HL-60/S4 treated with phorbol 12-myristate 13-acetate at 8.2 ng/mL for 4 days and 3 days (cell line): ENCODE data around the gene ABHD16A.

Experiments used
- in situ Hi-C: fragments of 300-500 bp; cut with MboI; formaldehyde crosslinking; loops from 2 replicates; pipeline ENCODE4 v1.15.0; 2022; ENCODE audit warnings: low sequenced_read_pairs

Gene ABHD16A

DNA sequence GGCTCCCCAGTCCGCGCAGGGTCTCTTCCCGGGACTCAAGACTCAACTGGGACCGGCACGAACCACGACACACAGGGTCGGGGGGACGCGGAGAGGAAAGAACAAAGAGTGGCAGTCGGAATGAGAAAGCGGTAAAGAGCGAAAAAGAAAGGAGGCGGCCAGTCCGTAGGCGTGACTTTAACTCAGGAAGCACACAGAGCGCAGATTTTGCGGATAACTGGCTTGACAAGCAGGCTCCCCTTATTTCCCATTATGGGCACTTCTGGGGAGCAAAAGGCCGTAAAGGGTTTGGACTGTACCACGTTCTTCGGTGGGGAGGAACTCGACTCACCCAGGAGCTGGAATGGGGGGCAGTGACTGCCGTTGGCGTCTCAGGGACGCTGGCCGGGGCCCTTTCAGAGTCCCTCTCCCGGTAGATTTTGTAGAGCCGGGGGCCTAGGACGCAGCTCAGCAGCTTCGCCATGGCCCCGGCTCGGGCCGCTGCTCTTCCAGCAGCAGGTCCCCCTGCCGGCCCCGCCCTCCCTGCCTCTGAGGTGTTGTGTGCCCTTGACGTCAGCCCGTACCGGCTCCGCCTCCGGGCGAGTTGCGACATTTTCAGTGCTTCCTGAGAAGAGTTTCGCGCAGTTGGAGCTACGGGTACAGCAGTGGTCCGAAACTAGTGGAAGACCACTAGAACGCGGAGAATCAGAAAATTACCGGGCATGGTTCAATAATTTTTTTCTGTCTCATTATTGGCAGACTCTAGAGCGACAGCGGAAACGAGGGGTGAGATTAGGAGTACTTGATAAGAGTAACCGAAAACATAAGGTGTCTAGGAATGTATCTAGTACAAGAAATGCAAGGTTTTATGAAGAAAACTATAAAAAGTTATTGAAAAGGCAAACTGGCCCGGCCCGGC lies at the start of gene ABHD16A:
TSS of gene ABHD16A (minus strand) at position 506 of the 898 bp plus-strand sequence. CDS start at position 463, 43 bp downstream.
- in situ Hi-C loops, result no loop called here

GRCh38 chr6:31752739-31753319 lies 49.7 kb upstream of the ABHD16A start:
- in situ Hi-C loops, result no loop called here

DNA sequence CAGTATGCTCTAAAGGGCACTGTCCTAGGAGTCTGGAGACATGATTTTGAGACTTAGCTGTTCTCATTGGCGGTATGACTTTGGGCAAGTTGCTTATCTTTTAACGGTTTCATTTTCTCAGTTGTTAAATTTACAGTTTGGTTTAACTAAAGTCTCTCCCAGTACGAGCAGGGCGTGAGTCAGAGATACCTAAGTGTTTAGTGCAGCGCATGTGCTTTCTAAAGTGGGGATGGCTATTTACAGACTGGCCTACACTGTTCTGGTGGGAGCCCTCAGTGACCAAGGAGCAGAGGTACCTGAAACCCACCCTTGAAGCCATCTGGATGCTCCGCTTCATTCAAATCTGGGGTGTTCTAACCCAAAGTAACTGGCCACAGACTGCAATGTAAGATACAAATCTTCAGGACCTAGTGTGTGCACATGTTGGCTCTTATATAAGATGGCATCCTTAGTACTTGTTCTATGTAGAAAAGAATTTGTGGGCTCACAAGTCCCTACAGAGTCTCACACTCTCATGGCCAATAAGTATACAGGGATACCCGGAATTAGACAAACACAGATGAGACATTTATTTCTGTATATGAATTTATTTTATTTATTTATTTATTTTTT lies 47.4 kb upstream of the ABHD16A start:
- in situ Hi-C loops, result no loop called here

- in situ Hi-C loops, result no loop called here
These were observed 46.3 kb upstream of the ABHD16A start for GRCh38 chr6:31749301-31750036.

DNA sequence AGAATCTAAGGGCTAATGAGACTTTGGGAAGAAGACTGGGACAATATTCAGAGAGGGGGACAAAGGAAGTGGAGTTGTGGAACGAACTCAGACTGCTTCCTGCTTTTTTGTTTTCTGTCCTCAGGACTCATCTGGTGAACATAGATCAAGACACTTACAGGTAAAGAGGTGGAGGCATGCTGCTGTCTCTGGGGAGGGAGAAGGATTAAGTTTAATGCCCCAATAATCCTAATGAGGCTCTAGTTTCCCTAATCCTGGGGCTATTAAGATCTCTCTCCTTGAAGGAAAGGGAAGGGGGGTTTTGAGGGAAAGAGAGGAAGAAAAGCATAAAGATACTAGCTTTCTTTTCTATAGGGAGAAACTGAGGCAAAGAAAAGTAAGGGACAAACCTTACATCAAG lies 41.3 kb upstream of the ABHD16A start:
- in situ Hi-C loops, result no loop called here

DNA sequence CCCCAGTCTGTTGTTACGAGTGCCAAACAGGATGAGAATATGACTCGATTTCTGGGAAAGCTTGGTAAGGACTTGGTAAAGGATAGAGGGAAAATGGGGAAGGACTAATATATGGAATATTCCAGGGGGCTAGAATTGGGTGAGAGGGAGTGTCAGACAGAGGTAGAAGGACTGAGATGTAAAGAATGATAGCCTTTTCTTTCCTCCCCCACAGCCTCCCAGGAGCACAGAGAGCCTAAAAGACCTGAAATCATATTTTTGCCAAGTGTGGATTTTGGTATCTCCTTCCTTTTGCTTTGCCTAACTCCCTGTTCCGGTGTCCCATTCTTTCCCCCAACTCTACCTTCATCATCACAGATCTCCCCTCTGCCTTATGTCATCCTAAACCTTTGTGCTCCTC lies 39.8 kb upstream of the ABHD16A start:
- in situ Hi-C loops, result no loop called here

DNA sequence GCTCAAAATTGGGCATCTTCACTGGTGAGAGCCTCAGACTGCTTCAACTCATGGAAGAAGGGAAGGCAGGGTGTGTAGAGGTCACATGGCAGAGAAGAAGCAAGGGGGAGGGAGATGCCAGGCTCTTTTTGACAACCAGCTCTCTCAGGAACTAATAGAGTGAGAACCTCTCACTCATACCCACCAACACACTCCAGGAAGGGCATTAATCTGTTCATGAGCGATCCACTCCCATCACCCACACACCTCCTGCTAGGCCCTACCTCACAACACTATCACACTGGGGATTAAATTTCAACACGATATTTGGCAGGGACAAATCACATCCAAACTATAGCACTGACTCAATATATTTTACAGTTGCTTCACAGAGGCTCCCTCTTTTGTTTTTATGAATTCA lies 38.7 kb upstream of the ABHD16A start:
- in situ Hi-C loops, result no loop called here

- in situ Hi-C loops, result no loop called here
These were observed 37.5 kb upstream of the ABHD16A start for GRCh38 chr6:31740397-31741223.

GRCh38 chr6:31739639-31740396 lies 36.7 kb upstream of the ABHD16A start, which contains the start of gene MSH5:
Gene MSH5, plus strand, starts transcription at chr6:31740005. Its CDS starts 462 bp downstream, at chr6:31740467.
- in situ Hi-C loops, result no loop called here

DNA sequence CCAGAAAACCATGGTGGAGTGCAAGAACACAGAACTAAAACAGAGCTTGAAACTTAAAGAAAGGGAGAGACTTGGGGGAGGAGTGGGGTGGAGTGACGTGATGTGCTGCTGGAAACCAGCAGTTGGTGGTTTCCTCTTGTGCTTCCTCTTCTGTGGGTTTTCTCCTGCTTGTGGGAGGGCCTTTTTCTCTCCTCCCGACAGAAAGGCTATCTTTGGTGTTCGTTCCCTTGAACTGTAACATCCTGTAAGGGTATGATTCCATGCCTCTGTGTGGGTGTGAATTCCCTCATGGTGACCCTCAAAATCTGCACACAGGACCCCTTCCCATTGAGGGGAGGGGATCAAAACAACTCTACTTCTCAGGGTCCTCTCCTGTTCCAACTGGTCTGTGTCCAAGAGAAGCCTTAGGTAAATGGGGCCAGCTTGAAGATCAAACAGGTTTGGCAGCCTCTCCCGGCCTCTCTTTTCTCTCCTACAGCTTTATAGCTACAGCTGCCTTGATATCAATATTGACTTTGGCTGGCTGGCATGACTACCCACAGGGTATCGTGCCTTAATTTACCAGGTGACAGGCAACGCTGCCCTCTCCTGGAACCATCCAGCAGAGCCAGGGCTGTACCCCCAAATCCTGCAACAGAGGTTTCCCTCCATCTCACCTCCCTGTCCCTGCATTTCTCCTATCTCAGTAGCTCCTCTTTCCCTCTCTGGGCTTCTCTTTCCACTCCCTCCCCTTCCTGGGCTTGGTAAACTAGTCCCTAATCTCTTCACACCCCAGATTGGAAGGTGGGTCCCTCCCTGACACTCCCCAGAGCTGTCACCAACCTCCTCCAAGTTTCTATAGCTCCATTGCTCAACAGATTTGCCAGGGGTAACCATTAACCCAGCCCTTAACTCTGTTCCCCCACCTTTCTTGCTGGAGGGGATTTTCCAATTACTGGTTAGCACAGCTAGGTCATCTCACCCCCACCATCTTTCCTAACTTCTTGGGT lies 35.2 kb upstream of the ABHD16A start:
- in situ Hi-C loops, result no loop called here

GRCh38 chr6:31737315-31737990 lies 34.3 kb upstream of the ABHD16A start:
- in situ Hi-C loops, result no loop called here

GRCh38 chr6:31736768-31737314 lies 33.7 kb upstream of the ABHD16A start:
- in situ Hi-C loops, result no loop called here

DNA sequence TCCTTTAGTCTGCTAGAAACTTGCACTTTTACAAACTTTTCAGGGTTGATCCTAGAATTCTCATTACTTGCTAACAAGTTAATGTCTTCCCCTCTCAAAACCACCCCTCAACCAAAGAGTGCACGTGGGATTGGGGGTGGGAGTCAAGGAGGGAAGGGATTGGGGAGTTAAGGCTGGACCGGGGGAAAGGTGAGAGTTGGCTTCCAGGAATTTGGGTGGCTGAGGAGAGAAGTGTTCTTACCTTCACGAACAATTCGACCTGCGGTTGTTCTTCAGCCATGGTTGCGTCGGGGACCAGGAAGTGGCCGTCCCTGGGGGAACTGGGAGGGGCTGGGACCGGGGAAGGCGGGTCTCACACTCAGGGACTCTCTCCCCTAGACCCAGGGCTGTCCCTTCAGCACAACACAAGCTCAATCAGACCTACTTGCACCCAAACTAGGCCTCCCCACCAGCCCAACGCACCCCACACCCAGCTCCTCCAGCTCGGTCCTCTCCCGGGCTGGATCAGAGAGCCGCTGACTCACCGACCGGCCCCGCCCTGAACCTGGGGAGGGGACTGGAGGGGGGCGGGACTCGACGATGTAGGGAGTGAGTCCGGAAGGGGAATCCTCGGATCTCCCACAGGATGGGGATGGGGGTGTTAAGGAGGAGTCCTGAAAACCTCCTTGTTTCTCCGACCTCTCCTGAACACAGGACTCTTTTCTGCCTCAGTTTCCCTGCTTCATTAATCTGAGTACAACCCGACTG lies 33.1 kb upstream of the ABHD16A start, which contains the start of gene CLIC1:
TSS of gene CLIC1 (minus strand) at position 510 of the 747 bp plus-strand sequence. CDS start at position 280, 230 bp downstream.
- in situ Hi-C loops, result no loop called here

DNA sequence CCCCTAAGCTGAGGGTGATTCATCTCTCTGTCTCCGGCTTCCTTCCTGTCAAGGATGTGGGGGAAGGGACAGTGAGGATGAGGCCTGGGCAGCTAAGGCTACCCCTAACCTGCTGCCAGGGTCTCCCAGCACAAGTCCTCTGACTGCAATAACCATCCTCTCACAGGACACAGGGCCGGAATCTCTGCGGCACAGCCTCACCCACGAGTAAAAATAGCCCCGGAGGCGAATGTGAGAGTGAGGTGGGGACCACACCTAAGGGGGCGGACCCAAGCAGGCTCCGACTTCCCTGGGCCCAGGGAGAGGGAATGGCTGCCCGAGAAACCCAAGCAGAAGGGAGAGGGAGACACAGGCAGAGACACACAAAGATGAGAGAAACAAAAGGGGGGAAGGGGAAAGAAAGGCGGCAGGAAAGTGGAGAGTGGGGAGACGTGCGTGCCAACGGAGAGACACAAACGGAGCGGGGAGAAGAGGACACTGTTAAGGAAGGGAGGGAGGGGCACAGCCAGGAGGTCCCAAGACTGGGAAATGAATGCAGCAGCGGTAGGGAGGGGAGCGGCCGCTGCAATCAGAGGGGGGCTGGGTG lies 31.8 kb upstream of the ABHD16A start:
- in situ Hi-C loops, result no loop called here

- in situ Hi-C loops, result no loop called here
These were observed 31.2 kb upstream of the ABHD16A start for GRCh38 chr6:31734247-31734820.

- in situ Hi-C loops, result no loop called here
These were observed 30.6 kb upstream of the ABHD16A start for GRCh38 chr6:31733734-31734133.
